Epithelial cell of proximal tubule (primary cell): ENCODE measurements around the gene SCP2. TPM values are rescaled to one million over a fixed set of nuclear protein-coding genes. Genes with fewer than 3 reads are reported as not detected.

Experiments
- DNase-seq: peaks from one replicate; pipeline ENCODE4 v3.0.0-alpha.2; 2011; ENCODE audit warnings: low read depth
- H3K4me3 ChIP-seq: 2 replicates; pipeline ENCODE4 v1.5.1; 2011; ENCODE audit warnings: low read depth, mild to moderate bottlenecking, low read length
- total RNA-seq: library from RNA; depleted of rRNA; stranded (reverse); fragments of >200 nt; gene quantifications from 2 replicates; pipeline ENCODE4 v1.2.3, GENCODE V29; 2015
- TF ChIP-seq, protein P1 (sequence below): conservative IDR thresholded peaks from 2 replicates; pipeline ENCODE4 v1.5.1; 2012; ENCODE audit warnings: low read depth, mild to moderate bottlenecking, low read length

Gene SCP2
- total RNA-seq, 1 donor from 2014 or later: 110 TPM

GRCh38 chr1:53080041-53080440, 153.0 kb downstream of the SCP2 start:
- H3K4me3 ChIP-seq: no peak overlapping the region
- DNase-seq: no peak
- TF ChIP-seq, protein P1, sequence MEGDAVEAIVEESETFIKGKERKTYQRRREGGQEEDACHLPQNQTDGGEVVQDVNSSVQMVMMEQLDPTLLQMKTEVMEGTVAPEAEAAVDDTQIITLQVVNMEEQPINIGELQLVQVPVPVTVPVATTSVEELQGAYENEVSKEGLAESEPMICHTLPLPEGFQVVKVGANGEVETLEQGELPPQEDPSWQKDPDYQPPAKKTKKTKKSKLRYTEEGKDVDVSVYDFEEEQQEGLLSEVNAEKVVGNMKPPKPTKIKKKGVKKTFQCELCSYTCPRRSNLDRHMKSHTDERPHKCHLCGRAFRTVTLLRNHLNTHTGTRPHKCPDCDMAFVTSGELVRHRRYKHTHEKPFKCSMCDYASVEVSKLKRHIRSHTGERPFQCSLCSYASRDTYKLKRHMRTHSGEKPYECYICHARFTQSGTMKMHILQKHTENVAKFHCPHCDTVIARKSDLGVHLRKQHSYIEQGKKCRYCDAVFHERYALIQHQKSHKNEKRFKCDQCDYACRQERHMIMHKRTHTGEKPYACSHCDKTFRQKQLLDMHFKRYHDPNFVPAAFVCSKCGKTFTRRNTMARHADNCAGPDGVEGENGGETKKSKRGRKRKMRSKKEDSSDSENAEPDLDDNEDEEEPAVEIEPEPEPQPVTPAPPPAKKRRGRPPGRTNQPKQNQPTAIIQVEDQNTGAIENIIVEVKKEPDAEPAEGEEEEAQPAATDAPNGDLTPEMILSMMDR: no peak

DNA sequence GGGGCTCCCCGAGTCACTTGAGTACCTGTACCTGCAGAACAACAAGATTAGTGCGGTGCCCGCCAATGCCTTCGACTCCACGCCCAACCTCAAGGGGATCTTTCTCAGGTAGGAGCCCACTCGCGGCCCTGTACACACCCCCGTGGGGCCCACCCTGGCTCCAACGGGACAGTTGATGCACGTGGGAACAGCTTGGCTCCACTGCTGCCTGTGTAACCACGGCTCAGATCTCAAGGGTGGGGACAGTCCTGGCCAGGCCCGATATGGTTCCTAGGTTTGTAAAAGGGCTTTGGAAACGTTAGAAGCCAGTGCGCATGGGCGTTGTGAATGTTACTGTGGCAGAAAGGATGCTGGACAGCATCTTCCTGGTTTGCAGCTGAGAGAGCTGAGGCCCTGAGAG, 153.7 kb downstream of the SCP2 start:
- H3K4me3 ChIP-seq: no peak overlapping the region
- TF ChIP-seq, protein P1: no peak
- DNase-seq: no peak

- DNase-seq: no peak
- H3K4me3 ChIP-seq: no peak overlapping the region
- TF ChIP-seq, protein P1: no peak
Measured at GRCh38 chr1:53081384-53082066, 154.4 kb downstream of the SCP2 start.

DNA sequence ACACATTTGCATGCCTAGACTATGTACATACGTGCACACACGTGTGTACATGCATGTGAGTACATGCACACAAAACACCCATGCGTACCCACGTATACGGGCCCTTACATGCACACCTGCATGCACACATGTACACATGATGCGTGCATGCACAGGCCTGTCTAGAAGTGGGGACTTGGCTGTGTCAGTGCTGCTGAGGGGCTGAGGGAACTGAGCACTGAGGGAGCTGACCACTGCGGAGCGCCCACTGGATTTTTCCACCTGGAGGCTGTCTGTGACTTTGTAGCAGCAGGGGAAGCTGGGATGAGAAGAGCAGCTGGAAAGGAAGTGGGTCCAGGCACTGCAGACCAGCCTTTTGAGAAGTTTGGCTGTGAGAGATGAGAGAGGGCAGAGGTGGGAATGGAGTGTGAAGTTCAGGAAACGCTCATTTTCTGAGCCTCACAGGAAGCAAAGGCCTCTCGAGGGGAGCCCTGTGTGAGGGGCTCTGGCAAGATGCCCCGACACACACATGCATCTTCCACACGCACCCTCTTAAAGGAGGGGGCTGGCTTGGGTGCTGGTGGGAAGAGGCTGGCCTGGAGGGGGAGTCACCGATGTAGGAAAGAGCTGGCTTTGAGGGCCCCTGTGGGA, 155.9 kb downstream of the SCP2 start:
- no peak overlapping the region for H3K4me3 ChIP-seq
- TF ChIP-seq, protein P1: no peak
- DNase-seq: no peak

DNA sequence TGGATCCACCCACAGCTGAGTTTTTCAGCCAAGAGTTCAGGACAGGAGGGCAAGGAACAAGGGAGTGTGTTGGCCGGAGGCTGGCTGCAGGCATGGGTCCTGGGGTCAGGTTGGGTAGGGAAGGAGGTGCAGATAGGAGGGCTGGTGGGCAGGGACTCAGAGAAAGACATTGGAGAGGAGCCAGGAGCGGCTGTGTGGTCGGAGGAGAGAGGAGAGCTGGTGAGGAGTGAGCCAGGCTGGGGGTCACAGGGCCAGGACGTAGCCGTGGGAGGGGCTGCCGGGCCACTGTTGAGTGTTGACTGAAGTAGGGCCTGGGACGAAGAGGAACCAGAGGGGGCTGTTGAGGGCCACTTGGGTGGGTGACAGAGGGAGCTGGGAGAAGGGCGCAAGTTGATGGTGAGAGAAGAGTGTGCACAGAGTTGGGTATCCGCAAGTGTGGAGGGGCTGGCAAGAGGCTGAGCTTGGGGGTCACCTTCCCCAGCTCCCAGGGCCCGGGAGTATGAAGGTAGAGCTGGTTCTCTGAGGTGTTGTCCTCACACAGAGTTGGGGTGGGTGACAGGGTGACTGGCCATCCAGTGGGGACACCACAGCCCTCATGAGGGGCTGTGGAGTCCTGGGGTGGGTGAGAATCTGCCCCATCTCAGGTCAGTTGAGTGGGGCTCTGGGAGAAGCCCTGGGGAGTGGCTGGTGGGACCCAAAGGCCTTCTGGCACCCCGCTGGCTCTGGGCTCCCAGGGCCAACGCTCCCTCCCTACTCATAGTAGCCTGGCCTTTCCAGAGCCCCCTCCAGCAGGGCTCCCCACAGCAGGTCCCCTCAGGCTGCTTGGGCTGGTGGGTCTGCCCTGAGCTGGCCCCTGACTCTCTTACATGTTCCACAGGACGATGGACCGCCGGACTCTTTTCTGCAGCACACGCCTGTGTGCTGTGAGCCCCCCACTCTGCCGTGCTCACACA, 156.8 kb downstream of the SCP2 start:
- TF ChIP-seq, protein P1: no peak
- DNase-seq: no peak

GRCh38 chr1:53084589-53084971, 157.5 kb downstream of the SCP2 start:
- DNase-seq: no peak
- TF ChIP-seq, protein P1: no peak
- no peak overlapping the region for H3K4me3 ChIP-seq

More for the DNA sequence above, 156.8 kb downstream of the SCP2 start:
- no peak overlapping the region for H3K4me3 ChIP-seq
